Fibroblast of villous mesenchyme (primary cell): Measurements from ENCODE around the gene BTG4. TPM values are rescaled to one million over a fixed set of nuclear protein-coding genes. Genes with fewer than 3 reads are reported as not detected.

Source experiments
- DNase-seq: peaks from one replicate; pipeline ENCODE4 v3.0.0-alpha.2; 2010; ENCODE audit warnings: low read depth
- H3K4me3 ChIP-seq: 2 replicates; pipeline ENCODE4 v1.5.1; 2011; ENCODE audit warnings: low read depth, mild to moderate bottlenecking, low read length
- total RNA-seq: library from RNA; depleted of rRNA; stranded (reverse); fragments of >200 nt; gene quantifications from 2 replicates; pipeline ENCODE4 v1.2.3, GENCODE V29; 2012
- TF ChIP-seq, protein P1 (sequence below): IDR thresholded peaks from 2 replicates; pipeline ENCODE4 v1.5.1; 2012; ENCODE audit warnings: low read depth, mild to moderate bottlenecking, low read length; ENCODE audit not compliant: insufficient read depth

BTG4 gene
- total RNA-seq, 1 donor = not detected

DNA sequence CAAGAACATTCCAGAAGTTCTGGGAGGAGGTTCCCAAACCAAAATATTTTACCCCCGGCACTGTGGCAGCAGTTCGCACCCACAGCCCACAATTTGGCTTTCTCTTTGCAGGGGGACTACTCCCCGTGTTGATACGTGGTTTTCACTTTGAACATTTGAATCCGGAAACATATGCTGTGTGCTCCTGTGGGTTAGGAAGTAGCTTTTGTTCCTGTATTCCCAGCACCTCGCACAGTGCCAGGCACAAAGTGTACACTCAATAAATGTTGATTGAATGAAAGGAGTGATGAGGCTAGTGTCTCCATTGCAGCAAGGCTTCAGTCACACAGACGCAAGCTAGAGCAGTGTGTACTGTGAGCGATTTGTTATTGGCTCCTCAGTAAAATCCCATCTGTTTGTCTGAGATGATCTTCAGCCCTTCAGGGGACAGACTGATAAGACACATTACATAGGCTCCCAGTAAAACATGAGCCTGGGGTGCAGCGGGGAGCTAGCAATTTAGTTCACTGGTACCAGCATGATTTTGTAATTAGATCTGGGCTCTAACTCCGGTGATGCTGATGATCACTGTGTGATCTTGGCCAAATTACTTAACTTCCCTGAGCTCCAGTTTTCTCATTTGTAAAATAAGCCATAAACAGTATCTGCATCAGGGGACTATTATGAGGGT is 30.6 kb upstream of the BTG4 start:
- no peak overlapping the region for H3K4me3 ChIP-seq
- TF ChIP-seq, protein P1, sequence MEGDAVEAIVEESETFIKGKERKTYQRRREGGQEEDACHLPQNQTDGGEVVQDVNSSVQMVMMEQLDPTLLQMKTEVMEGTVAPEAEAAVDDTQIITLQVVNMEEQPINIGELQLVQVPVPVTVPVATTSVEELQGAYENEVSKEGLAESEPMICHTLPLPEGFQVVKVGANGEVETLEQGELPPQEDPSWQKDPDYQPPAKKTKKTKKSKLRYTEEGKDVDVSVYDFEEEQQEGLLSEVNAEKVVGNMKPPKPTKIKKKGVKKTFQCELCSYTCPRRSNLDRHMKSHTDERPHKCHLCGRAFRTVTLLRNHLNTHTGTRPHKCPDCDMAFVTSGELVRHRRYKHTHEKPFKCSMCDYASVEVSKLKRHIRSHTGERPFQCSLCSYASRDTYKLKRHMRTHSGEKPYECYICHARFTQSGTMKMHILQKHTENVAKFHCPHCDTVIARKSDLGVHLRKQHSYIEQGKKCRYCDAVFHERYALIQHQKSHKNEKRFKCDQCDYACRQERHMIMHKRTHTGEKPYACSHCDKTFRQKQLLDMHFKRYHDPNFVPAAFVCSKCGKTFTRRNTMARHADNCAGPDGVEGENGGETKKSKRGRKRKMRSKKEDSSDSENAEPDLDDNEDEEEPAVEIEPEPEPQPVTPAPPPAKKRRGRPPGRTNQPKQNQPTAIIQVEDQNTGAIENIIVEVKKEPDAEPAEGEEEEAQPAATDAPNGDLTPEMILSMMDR = no peak
- DNase-seq = no peak

DNA sequence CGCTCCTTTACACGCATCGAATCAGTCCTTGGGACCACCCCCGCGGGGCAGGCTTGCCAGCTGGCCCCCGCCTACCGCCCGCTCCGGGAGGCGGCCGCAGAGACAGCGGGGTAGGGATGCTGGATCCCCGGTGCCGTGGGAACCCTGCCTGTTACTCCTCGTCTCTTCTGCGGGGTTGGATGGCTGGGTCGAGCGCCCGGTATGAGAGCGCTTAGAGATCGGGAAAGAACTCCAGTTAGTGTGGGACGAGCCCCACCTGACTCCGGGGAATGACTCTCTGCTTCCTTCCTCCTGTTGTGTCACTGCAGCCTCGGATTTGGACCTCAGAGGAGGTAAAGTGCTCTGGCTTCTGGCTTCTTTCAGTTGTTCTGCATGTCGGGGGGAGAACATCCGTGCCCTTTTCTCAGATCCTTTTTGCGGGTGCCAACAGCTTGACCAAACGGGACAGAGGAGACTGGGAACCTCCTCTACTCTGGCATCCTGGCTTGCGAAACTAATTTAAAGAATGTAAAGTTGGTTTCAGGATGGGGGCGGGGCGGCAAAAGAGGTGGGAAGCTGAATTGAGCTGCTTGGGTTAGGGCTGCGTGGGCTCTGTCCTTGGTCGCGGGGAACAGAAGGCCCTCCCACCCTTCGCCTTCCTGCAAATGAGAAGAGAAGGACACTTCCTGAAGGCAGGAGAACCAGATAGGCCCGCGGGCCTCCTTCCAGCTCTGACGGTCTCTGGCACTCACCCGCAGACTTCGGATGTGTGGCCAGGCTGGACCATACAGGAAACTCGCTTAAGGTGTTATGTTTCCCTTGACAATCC is 29.3 kb upstream of the BTG4 start:
- H3K4me3 ChIP-seq = peak overlapping the region; percentile 62
- DNase-seq = peak; percentile 54
- TF ChIP-seq, protein P1 = no peak

DNA sequence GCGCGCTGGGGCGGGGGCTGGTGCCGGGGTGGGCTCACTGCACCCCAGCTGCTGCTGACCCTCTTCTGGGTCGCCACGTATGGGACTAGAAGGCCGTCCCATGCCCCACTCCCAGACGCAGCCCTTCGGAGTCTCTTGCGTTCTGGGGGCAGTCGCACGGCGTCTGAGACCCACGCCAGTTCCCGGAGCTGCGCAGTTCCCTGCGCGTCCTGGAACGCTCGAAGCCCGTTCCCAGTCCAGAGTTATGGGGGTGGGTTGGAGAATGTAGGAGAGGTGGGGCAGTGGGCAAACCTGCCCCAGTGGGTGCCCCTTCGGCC is 28.7 kb upstream of the BTG4 start:
- H3K4me3 ChIP-seq = peak overlapping the region; percentile 62
- TF ChIP-seq, protein P1 = no peak
- no peak for DNase-seq

DNA sequence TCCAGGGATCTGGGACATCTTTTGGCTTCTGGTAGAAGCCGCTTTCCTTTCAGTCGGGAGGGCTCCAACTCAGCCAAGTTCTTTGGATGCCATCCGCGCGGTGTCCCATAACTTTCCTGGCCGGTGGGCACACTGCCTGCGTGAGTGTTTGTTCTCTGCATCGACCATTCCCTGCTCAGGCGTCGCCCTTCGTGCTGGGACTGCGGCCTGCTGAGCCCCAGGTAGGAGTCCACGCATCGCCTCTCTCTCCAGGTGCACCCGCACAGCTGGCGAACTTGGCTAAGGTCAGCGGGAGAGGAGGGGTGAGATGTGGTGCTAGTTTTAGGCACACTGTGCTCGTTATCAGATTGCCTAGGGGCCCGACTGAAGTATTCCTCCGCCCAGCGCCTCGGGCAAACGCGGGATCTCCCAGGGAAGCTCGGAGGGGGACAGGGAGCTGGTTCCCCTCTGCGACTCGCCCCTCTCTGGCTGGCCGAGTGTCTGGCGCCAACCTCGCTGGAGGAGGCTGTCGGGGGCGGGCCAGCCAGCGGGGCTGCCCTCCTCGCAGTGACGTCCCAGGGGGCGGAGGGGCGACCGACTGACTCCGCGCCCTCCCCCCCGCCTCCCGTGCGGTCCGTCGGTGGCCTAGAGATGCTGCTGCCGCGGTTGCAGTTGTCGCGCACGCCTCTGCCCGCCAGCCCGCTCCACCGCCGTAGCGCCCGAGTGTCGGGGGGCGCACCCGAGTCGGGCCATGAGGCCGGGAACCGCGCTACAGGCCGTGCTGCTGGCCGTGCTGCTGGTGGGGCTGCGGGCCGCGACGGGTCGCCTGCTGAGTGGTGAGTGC is 28.1 kb upstream of the BTG4 start, which contains the start of gene LAYN:
Gene LAYN (plus strand): TSS at position 607 of the 823 bp plus-strand sequence. CDS start 124 bp downstream, at position 731.
- H3K4me3 ChIP-seq = peak within 1 kb of the TSS; percentile 62
- TF ChIP-seq, protein P1 = no peak
- DNase-seq = peak; percentile 34

DNA sequence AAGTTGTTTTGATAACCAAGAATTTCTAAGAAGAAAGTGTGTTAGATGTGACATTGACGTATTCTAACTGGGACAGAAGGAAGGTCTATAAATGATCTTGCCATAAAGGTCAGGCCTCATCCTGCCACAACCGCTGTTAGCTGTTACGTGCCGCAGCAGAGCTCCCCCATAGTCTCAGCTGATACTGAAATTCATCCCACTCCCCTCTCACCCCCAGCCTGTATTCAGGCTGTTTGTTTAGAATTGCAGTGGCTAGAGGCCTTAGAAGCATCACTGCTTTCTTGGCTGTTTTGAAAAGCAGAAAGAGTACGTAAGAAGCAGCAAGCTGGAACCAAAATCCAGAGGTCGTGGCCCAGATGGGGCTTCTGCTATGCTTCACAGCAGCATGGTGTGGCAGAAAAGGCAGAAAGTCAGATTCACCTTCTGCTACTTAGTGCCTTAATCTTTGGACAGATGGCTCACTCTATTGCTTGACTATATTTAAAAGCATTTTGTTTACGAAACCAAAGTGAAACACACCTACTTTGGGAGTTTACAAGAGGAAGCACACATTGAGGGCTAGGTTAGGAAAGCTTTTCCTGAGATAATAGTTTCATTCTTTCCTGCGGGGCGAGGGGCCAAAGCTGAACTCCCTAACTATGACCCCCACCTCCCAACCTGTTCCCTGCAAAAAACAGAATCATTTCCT is 27.4 kb upstream of the BTG4 start:
- TF ChIP-seq, protein P1 = no peak
- DNase-seq = peak; percentile 38
- peak overlapping the region; percentile 62 for H3K4me3 ChIP-seq

DNA sequence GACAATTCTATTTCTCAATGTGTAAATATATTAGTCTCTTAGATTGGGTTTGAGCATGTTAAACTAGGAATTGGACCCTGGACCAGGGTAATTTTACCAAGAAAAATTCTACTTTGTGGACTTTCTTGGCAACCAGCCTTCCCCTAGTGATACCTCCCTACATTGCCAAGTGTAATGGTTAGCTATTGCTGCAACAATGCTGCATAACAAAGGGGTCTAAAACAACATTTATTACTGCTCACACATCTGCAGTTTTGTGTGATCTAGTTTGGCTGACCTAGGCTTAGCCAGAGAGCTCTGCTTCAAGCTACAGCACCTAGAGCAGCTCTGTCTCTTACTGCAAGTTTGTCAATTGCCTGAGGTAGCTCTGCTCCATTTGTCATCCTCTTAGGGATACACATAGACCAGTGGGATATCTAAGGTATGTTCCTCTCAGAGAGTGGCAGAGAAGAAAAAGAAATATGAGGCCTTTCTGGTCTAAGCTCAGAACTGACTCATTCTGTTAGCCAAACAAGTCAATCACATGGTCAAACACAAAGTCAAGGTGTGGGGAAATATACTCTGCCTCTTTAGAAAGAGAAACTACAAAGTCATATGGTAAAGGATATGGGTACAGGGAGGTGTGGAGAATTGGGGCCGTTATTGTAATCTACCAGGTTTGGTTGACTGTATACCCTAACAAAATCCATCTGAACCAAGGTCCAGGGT is 26.4 kb upstream of the BTG4 start:
- no peak for DNase-seq
- H3K4me3 ChIP-seq = no peak overlapping the region
- TF ChIP-seq, protein P1 = no peak
